Stimulated activated CD8-positive, alpha-beta memory T cell treated with anti-CD3 and anti-CD28 coated beads, Interleukin-4, amount 100 ng/mL, for 4 hours (primary cell): ENCODE measurements around the gene RPN2.

ENCODE experiments used
- DNase-seq, 2 donors: peaks; one replicate each; pipeline ENCODE4 v3.0.0-alpha.2; 2020; ENCODE audit warnings: low read depth in 2 of 2, low spot score in 1 of 2

RPN2 gene

DNA sequence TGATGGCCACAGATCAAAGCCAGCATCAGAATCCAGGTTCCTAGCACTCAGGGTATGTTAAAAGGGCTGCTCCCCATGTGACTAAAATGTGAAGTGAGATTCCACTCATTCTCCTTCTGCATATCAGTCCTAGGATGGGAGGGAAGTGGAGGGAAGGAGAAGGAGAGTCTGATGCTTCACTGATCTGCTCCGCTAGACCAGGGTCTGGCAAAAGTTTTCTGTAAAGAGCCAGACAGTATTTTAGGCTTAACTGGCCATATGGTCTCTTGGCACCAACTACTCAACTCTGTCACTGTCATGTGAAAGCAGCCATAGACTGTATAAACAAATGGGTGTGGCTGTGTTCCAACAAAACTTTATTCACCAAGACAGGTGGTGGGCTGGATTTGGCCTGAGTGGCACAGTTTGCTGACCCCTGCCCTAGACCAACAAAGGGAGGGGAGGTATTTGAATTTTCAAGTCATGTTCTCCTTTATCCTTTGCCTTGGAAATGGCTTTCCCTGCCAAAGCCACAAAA, 59.9 kb downstream of the RPN2 start:
- no peak for DNase-seq

- DNase-seq = no peak
Observed at GRCh38 chr20:37240337-37241067, 61.4 kb downstream of the RPN2 start.

- no peak for DNase-seq
Observed at GRCh38 chr20:37242503-37242902, 63.4 kb downstream of the RPN2 start.

- no peak for DNase-seq
Observed at GRCh38 chr20:37243076-37243936, 64.2 kb downstream of the RPN2 start.

DNA sequence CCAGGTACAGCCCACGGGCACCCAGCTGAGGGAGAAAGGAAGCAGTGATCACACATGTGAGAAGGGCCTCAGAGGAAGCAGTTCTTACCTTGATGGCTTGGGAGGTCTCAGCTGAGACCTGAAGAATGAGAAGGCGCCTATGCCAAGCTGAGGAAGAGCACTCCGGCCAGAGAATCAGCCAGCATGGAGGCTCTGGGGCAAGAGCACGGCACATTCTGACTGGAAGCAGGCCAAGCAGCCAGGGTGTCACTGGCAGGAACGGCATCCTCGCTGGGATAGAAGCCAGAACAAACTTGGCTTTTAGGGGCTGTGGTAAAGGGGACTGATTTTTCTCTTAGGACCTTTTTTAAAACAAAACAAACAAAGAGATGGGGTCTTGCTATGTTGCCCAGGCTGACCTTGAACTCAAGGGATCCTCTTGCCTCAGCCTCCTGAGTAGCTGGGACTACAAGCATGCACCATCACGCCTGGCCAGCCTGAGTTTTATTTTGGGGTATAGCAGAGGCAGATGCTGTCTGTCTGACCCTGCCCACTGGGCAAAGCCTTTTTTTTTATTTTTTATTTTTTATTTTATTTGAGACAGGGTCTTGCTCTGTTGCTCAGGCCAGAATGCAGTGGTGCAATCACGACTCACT, 64.9 kb downstream of the RPN2 start:
- DNase-seq = no peak

GRCh38 chr20:37244572-37244957, 65.4 kb downstream of the RPN2 start:
- no peak for DNase-seq

GRCh38 chr20:37245216-37246150, 66.4 kb downstream of the RPN2 start:
- DNase-seq = no peak

GRCh38 chr20:37246736-37247135, 67.6 kb downstream of the RPN2 start:
- DNase-seq = no peak

- no peak for DNase-seq
Observed at GRCh38 chr20:37247547-37247946, 68.4 kb downstream of the RPN2 start.

DNA sequence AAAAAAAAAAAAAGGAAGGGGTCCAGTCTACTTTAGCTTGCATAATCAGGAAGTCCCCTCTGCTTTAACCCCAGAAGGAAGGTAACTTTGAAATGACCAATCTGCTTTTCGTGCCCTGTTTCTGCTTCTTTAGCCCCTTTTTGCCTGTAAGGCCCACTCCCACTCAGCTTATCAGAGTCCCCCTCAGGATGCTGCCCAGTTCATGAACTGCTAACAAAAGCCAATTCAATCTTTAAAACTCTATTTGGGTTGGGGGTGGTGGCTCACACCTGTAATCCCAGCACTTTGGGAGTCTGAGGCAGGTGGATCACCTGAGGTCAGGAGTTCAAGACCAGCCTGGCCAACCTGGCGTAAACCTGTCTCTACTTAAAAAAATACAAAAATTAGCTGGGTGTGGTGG, 70.2 kb downstream of the RPN2 start:
- DNase-seq = no peak

DNA sequence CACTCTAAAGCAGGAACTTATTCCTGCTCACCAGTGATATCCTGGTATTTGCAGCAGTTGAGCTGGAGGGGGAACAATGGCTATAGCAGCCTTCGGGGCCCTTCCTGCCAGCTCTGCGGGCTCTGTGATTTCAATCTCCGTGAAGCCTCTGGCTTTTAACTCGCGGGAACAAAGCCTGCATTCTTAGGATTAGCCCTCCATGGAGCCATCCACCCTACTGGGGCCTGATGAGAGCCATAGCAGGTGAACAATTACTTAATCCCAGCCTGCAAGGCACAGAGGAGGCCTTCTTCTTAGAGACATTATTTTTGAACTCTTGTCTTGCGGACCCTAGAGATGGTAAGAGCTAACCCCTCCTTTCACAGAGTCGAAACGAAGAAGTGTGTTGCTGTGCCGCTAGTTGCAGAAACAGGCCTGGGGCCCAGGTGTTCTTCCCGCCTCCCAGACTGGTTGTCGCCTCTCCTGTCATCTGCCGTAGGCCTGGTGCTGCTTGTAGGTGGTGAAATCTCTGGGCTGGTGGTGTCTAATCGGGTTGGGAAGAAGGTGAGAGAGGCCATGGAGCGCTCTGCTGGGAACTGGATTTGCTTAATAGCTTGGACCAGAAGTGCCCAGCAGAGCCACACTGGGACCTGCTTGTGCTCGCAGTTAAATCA, 72.8 kb downstream of the RPN2 start:
- no peak for DNase-seq

DNA sequence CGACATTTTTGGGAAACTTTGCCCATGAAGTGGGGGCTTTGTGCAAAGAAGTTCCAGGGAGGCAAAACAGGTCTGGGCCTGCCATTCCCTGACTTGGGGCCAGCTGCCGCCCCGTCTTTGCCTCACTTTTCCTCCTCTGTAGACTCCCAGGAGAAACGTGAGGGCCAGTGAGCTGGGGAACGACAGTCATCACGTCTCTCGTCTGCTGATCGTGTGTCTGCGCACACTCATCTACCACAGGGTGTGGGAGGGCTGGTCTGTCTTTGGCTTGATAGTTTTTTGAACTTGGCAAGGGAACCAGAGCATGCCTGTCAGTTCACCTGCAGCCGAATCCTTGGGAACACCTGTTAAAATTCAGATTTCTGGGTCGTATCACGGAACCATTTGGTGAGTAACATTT, 74.0 kb downstream of the RPN2 start:
- no peak for DNase-seq

DNA sequence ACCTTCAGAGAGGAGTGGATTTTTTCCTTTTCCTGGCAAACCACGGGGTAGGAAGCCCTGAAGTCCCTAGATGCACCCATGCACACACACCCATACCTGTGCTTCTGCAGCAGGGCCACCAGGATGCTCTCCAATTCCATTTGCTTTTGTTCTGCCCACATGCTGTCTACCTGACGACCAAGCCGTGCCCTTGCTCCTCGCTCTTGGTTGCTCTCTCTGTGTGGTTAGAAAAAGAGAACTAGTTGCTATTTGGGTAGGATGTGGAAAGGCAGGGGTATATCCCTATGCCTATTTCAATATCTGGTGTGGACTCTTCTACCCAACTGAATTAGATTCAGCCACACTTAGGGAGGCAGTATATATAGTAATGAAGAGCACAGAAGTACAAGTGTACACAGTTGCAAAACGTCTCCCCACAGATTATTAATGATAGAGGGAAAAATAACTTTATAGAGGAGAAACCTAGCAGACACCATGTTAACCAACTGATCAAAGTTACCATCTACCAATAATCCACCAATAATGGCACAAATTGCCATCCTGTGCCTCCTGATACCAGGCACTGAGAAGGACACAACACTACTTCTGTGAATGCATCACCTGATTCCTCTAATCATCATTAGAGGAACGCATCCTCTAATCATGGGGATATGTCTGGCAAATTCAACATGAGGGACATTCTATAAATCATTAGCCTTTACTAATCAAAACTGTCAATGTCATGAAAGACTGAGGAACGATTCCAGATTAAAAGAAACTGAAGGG, 75.2 kb downstream of the RPN2 start:
- no peak for DNase-seq

DNA sequence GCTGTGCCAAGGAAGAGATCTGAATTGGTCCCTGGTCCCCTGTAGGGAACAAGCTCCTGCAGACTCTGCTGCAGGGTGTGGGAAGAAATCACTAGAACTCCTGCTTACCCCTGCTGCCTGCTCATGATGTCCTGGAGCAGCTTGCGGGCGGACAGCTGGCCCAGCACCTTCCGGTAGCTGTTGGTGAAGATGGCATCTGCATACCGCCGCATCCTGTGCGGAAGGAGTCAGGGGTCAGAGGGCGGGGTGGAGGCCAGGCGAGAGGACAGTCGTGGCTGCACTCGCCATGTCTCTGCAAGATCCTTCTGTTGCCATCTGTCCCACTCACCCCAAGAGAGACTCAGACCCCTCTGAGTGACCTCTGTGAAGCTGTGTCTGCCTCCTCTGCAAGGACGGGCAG, 77.2 kb downstream of the RPN2 start:
- no peak for DNase-seq

DNA sequence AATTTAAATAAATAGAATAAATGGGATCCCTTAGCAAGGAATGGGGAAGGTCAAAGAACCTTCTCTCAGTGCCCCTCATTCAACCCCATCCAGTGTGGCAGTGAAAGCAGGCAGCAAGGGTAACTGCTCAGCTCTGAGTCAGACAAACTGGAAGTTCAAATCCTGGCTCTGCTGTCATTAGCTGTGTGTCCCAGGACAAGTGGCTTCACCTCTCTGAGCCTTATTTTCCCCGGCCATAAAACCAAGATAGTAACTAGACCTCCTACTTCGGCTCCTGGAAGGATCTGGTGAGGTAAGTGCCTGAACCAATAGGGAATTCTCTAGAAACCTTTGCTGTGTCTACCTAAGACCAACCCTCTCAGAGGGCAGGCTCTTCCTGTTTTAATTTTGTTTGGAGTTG, 78.4 kb downstream of the RPN2 start:
- DNase-seq = no peak

DNA sequence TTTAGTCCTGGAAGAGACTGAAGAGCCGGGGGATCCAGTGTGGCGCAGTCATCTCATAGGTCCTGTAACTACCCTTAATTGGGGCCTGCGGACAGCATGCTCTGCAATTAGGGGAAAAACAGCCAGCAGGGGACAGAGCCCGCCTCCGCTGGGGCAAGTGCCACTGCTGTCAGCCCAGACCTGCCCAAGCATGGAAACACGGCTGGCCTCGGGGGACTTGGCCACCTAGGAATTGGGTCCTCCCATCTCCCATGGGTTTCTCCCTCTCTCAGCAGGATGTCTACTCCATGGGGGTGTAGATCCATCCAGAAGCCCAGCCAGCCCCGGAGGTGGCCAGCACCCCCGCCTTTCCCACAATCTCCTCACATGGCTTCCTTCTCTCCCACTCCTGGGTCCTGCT, 78.9 kb downstream of the RPN2 start:
- DNase-seq = no peak

DNA sequence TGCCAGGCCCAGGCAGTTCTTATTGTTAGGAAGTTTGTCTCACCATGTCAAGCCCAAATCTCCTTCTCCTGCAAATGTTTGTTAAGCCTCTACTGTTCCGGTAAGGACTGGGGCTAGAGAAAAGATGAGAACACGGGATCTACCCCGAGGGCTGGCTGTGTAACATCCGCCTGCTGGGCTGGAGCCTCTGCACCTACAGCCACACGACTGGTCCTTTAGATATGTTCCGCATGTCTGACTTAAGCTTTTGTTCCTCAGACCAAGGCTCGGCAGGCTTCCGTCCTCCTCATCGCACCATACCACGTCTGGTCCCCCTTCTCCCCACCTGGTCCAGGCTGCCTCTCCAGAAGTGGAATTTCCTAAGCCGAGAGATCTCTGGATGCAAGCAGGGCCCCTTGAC, 79.9 kb downstream of the RPN2 start:
- no peak for DNase-seq

DNA sequence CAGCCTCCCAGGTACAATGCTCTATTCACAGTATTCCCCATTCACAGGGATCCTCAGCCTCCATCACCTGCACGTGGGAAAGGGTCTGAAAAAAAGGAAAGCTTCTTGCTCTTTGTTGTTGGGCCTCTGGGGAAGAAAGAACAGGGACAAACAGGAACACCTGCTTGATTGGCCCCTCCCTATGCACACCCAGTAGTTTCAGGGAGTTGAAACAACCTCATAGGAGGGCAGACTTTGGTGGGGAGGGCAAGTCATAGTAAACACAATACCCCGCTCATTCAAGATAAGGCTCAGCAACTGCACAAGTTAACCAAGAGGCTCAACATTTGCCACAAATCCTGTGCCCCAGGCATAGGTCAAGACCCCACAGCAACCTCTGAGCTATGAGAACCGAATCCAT, 80.7 kb downstream of the RPN2 start:
- DNase-seq = no peak

- no peak for DNase-seq
Observed at GRCh38 chr20:37260923-37261322, 81.8 kb downstream of the RPN2 start.

GRCh38 chr20:37261714-37262113, 82.6 kb downstream of the RPN2 start, which contains the start of gene GHRH:
GHRH (minus strand) TSS chr20:37261814; CDS start chr20:37256889, 4,925 bp downstream.
- DNase-seq = no peak
